Central memory CD8-positive, alpha-beta T cell (primary cell): ENCODE measurements around the gene AK5.
"Not testable (repeated sequence)": the region's sequence is repeated elsewhere in the genome, so short reads cannot be mapped to it uniquely, and the experiment has no call there.

Source experiments
- ATAC-seq: fragments of 150-1000 bp; cut with Tn5 transposase; replicated peaks from 2 replicates; pipeline ENCODE4 v1.10.0; 2022; ENCODE audit warnings: mild to moderate bottlenecking, moderate FRiP score, moderate number of reproducible peaks; ENCODE audit not compliant: poor library complexity, severe bottlenecking; ENCODE audit errors: extremely low read depth
- DNase-seq, 2 donors: peaks; one replicate each; pipeline ENCODE4 v3.0.0; 2021; ENCODE audit warnings: low spot score in 2 of 2
- H3K27ac Mint-ChIP-seq: one replicate; pipeline ENCODE4 v1.8.0; 2022; ENCODE audit warnings: low read depth, mild to moderate bottlenecking, moderate library complexity, mixed read lengths
- H3K27me3 Mint-ChIP-seq: one replicate; pipeline ENCODE4 v1.8.0; 2022; ENCODE audit warnings: mixed read lengths
- H3K36me3 Mint-ChIP-seq: one replicate; pipeline ENCODE4 v1.8.0; 2022; ENCODE audit warnings: mild to moderate bottlenecking, moderate library complexity, mixed read lengths; ENCODE audit not compliant: insufficient read depth
- H3K4me1 Mint-ChIP-seq: one replicate; pipeline ENCODE4 v1.8.0; 2022; ENCODE audit warnings: mixed read lengths
- H3K4me3 Mint-ChIP-seq: one replicate; pipeline ENCODE4 v1.8.0; 2022; ENCODE audit warnings: mild to moderate bottlenecking, moderate library complexity, mixed read lengths
- H3K9me3 Mint-ChIP-seq: one replicate; pipeline ENCODE4 v1.8.0; 2022; ENCODE audit warnings: mixed read lengths

Gene AK5

DNA sequence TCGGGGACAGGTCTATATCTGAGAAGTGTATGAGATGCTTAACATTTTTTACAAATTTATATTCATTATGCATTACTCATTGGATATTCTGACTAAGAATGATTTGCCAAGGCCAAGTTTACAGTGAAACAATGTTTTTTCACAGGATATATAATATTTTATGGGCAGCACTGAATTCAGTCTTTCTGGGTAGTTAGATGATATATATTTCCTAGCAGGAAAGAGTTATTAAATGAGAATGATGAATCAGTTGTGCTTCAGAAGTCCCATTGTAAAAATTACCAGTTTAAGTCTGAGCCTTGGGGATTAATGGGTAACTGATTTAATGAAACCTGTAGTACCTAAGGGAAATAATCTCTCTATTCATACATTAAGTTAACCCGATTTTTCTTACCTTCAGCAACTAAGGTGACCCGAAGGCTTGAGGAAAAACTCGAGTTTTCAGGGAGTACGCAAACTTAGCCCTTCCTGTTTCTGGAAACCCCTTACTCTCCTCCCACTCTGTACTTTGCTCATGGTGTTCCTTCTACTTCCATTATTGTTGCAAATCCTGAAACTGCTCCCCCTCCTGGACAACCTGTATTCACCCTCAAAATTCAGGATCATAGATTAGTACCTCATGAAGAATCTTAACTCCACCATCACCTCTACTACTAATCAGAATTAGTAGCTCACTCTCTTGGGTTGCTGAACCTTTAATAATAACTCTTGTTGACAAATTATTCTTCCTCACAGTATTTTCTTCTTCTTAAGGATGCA lies 135.1 kb downstream of the AK5 start:
- Mint-ChIP-seq H3K4me3 (no peak overlapping the region), H3K9me3 (no peaks in the 10 kb centered on the region), H3K36me3 (peaks cover 1% of the 10 kb centered on the region), H3K27ac (no peak overlapping the region), H3K27me3 (peaks cover 57% of the 10 kb centered on the region), H3K4me1 (peaks cover 28% of the 10 kb centered on the region)
- ATAC-seq (no peak), DNase-seq (no peak)

DNA sequence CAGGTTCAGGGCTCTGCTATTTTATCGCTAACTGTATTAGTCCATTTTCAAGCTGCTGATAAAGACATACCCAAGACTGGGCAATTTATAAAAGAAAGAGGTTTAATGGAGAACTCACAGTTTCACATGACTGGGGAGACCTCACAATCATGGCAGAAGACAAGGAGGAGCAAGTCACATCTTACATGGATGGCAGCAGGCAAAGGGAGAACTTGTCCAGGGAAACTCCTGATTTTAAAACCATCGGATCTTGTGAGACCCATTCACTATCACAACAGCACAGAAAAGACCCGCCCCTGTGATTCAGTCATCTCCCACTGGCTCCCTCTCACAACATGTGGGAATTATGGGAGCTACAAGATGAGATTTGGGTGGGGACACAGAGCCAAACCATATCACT lies 136.2 kb downstream of the AK5 start:
- ATAC-seq, H3K36me3 Mint-ChIP-seq, H3K9me3 Mint-ChIP-seq, DNase-seq, H3K27ac Mint-ChIP-seq, H3K4me3 Mint-ChIP-seq: not testable (repeated sequence)
- H3K27me3 Mint-ChIP-seq, result peaks cover 45% of the 10 kb centered on the region
- peaks cover 30% of the 10 kb centered on the region for H3K4me1 Mint-ChIP-seq

DNA sequence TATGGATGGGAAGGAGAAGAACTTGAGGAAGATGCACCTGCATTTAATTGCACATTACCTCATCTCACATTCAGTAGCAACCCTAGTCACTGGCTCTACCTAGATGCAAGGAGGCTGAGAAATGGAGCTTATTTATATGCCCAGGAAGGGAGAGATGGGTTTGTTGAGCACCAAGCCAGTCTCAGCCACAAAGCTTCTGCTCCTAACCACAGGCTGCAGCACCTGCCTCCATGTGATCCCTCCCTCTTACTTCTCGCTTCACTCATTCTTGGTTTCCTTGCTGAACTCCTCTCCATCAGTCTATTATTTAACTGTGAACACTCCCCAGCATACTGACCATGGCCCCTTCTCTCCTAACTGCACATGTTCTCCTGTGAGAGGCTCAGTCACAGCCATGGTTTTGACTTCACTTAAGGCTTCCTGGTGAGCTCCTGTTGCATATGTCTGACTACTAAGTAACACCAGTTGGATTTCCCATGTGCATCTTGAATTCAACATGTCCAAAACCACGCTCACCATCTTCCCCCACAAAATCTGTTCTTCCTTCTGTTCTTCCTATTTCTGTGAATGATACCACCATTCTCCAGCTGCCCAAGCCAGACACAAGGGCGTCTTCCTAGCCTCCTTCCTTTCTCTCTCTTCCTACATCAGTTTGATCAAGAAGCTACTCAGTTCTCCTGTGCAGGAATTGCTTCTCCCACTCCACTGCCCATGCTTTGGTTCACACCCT lies 139.8 kb downstream of the AK5 start:
- DNase-seq (no peak), ATAC-seq (peak; percentile 82)
- no peak overlapping the region for H3K27ac Mint-ChIP-seq
- H3K27me3 Mint-ChIP-seq, result peaks cover 17% of the 10 kb centered on the region
- peaks cover 6% of the 10 kb centered on the region for H3K9me3 Mint-ChIP-seq
- H3K4me1 Mint-ChIP-seq, result peaks cover 20% of the 10 kb centered on the region
- H3K4me3 Mint-ChIP-seq, result peak overlapping the region; percentile 17
- no peaks in the 10 kb centered on the region for H3K36me3 Mint-ChIP-seq

DNA sequence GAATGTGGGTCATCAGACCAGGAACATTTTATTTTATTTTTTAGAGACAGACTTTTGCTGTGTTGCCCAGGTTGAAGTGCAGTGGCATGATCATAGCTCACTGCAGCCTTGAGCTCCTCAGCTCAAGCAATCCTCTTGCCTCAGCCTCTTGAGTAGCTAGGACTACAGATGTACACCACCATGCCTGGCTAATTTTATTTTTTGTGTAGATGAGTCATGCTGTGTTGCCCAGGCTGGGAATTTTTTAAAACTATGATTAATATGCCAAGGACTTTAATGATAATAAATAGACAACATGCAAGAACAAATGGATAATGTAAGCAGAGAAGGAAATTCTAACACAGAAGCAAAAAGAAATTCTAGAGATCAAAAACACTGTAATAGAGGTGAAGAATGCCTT lies 142.4 kb downstream of the AK5 start:
- DNase-seq, result no peak
- H3K9me3 Mint-ChIP-seq, result peaks cover 6% of the 10 kb centered on the region
- H3K27me3 Mint-ChIP-seq, result no peaks in the 10 kb centered on the region
- H3K4me3 Mint-ChIP-seq, result no peak overlapping the region
- H3K36me3 Mint-ChIP-seq, result no peaks in the 10 kb centered on the region
- no peak overlapping the region for H3K27ac Mint-ChIP-seq
- no peak for ATAC-seq
- H3K4me1 Mint-ChIP-seq, result peaks cover 20% of the 10 kb centered on the region

DNA sequence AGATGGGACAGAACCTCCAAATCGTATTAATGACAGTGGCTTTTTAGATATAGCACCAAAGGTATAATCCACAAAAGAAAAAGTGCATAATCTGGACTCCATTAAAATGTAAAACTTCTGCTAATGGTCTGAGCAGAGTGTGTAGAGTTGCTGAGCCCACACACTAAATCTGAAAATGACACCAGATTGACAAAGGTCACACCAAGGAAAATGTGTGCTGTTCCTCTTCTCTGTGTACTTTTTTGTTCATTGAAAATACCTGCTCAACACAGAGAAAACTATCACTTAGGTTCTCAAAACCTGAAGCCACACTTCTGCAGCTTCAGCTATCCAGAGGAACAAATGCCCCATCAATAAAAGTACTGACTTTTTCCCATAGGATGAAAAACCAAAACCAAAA lies 146.2 kb downstream of the AK5 start:
- DNase-seq (no peak), ATAC-seq (no peak)
- no peak overlapping the region for H3K27ac Mint-ChIP-seq
- peaks cover 6% of the 10 kb centered on the region for H3K9me3 Mint-ChIP-seq
- H3K27me3 Mint-ChIP-seq, result no peaks in the 10 kb centered on the region
- H3K4me1 Mint-ChIP-seq, result no peaks in the 10 kb centered on the region
- no peaks in the 10 kb centered on the region for H3K36me3 Mint-ChIP-seq
- no peak overlapping the region for H3K4me3 Mint-ChIP-seq

DNA sequence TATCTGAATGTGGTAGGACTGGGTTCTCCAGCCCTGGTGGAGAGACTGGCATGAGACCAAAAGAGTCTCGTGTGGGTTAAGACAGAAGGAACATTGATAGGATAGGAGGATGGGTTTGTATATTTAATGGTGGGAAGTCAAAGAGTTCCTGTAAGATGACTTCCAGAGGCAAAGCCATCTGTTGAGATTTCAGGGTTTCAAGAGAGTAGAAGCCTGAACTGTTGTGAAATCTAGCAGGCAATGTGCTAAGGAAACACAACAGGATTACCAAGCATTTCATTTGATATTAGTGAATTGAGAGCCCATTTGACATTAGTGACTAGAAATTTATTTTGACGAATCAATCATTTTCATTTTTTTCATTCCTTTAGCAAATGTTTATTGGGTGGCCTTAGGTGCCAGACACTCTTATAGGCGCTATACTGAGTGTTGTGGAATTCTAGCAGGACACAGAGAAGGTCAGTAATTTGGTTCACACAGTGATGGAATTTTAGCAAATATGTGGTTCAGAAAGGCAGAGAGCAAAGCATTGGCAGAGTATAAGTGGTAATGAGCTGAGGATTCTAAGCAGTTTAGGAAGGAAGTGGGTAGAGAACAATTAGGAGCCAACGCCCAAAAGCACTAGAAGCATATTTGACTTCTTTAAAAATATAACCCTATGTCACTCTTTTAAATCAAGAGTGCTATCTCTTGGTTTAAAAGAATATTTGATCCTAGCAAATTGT lies 149.3 kb downstream of the AK5 start:
- DNase-seq (no peak), ATAC-seq (peak; percentile 87)
- Mint-ChIP-seq H3K4me3 (no peak overlapping the region), H3K27me3 (no peaks in the 10 kb centered on the region), H3K9me3 (no peaks in the 10 kb centered on the region), H3K4me1 (peaks cover 7% of the 10 kb centered on the region), H3K36me3 (no peaks in the 10 kb centered on the region), H3K27ac (no peak overlapping the region)

DNA sequence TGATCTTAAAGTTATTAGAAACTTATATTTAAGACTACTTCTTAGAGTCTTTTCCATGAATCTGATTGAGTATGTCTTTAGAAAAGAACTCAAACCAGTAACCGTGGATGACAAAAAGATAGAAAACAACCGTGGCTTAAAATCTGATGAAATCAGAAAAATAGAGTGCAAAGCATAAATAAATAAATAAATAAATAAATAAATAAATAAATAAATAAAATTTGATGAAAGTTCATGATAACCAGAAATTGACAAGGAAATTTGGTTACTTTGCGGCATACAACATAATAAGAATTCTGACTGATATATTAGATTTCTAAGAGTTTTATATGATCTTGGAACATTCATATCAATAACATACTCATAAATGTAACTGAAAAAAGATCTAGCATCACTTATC lies 152.1 kb downstream of the AK5 start:
- H3K27ac Mint-ChIP-seq, result no peak overlapping the region
- no peaks in the 10 kb centered on the region for H3K36me3 Mint-ChIP-seq
- DNase-seq (no peak), ATAC-seq (no peak)
- peaks cover 11% of the 10 kb centered on the region for H3K27me3 Mint-ChIP-seq
- H3K9me3 Mint-ChIP-seq, result no peaks in the 10 kb centered on the region
- peaks cover 18% of the 10 kb centered on the region for H3K4me1 Mint-ChIP-seq
- no peak overlapping the region for H3K4me3 Mint-ChIP-seq

DNA sequence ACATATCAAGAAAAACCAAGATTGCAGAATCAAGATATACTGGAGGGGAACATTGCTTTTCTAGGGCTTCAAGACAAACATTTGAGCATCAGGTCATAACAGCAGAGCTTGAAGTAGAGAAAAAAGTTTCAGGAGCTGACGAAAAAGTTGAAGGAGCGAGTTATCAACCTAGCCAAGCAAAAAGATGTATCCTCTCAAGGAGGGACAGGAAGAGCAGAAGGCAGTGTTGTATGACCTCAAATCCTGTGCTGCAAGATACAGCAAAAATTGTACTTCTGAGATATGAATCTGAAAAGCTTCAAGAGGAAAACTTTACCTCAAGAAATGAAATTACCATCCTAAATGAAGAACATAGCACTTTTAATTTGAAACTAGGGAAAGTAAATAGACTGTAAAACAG lies 153.1 kb downstream of the AK5 start:
- Mint-ChIP-seq H3K36me3 (no peaks in the 10 kb centered on the region), H3K27me3 (peaks cover 11% of the 10 kb centered on the region), H3K9me3 (peaks cover 8% of the 10 kb centered on the region), H3K4me3 (no peak overlapping the region), H3K27ac (no peak overlapping the region), H3K4me1 (peaks cover 18% of the 10 kb centered on the region)
- ATAC-seq (no peak), DNase-seq (no peak)

DNA sequence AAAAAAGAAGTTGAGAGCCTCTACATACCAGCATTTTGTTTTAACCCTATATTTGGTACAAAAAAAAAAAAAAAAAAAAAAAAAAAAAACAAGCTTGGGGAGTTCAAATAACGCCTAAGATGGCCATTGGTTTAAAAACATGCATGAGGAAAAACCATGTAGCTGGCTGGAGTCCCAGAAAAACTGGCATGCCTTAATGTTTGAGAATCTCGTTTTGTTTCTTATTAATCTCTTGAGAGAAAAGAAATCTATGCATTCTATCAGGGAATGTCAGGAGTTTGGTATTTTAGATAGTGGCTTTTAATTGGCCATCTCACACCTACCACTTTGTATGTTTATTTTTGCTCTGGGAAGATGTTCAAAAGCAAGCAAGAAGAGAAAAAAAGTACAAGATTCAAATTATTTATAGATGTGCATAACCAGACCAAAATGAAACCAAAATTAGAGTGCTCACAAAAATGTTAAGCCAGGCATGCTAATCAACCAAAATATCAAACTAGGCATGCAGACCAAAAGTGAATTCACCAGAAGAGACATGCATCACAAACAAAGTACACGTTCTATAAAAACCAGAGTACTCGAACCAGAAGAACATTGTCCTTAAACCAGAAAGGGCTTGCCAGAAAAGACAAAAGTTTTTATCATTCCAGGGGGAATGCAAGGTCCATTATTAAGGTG lies 156.6 kb downstream of the AK5 start:
- H3K4me3 Mint-ChIP-seq, result no peak overlapping the region

DNA sequence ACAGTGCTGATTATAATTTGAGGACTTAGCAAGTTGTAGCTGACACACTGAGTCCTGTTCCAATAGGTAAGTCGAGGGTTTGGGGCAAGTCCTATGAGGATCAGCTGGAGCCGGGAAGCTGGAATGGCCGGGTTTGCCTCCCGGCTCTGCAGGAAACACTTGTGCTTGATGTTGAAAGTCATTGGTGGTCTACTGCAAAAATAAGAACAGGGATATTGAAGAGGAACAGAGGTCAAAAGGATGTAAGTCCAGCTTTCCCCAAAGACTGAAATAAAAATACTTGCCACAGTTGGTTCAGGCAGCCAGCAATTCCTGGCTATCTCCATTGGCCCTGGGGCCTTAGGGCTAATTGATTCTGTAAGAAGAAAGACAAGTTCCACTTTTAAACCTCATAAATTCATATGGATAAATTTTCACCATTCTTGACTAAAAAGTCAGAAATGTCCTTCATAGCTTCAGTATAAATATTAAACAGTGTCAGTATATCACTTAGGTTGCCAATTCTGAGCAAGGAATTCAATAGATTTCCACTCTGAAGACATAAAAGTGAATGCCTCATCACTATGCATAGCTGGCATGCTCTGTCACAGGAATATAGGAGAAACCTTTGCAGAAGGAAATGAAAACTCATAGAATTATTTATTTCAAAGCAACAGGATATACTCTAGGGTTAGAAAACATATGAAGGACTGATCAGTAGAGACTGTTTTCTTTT lies 165.2 kb downstream of the AK5 start:
- H3K27me3 Mint-ChIP-seq, result peaks cover 52% of the 10 kb centered on the region
- DNase-seq, result no peak
- no peak overlapping the region for H3K4me3 Mint-ChIP-seq
- H3K9me3 Mint-ChIP-seq, result no peaks in the 10 kb centered on the region
- no peak overlapping the region for H3K27ac Mint-ChIP-seq
- ATAC-seq, result no peak
- H3K4me1 Mint-ChIP-seq, result no peaks in the 10 kb centered on the region
- H3K36me3 Mint-ChIP-seq, result no peaks in the 10 kb centered on the region

More for the DNA sequence above, 156.6 kb downstream of the AK5 start:
- DNase-seq (no peak), ATAC-seq (no peak)
- Mint-ChIP-seq H3K27me3 (peaks cover 21% of the 10 kb centered on the region), H3K9me3 (peaks cover 17% of the 10 kb centered on the region), H3K27ac (no peak overlapping the region), H3K4me1 (peaks cover 18% of the 10 kb centered on the region), H3K36me3 (no peaks in the 10 kb centered on the region)

DNA sequence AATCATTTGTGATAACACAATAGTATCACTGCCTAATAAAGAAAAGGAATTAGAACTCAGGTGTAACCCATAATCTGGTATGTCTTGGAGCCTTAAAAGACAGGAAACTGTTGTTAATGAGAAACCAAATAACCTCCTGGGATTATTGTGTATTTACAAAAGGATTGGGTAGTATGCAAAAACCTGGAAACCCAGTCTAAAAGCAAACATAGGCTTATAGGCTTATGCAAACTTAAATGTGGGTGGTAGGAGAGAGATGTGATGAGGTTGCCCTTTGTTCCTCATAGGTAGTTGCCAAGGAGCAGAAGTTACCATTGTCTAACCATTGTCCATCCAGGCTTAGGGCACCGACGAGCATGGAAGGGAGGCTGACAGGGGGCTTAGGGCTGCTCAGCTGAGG lies 165.8 kb downstream of the AK5 start:
- Mint-ChIP-seq H3K9me3 (no peaks in the 10 kb centered on the region), H3K4me3 (no peak overlapping the region), H3K4me1 (no peaks in the 10 kb centered on the region), H3K27me3 (peaks cover 58% of the 10 kb centered on the region), H3K27ac (no peak overlapping the region), H3K36me3 (no peaks in the 10 kb centered on the region)
- DNase-seq (no peak), ATAC-seq (no peak)

DNA sequence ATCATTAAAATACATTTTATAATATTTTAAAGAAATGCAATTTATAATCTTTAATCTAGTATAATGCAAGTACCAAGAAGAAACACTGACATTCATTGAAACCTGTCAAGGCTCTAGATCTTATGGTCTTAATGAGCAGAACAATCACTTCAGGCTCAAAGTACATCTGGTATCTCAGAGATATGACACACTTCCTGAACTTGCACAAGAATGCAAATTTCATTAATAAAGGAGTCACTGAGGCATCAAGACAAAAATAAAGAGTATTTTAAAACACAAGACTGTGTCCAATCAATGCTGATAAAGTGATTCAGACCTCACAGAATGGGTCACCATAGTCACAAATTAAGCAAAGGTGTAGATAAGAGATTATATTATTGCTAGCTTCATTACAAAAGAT lies 178.1 kb downstream of the AK5 start:
- Mint-ChIP-seq H3K4me1 (no peaks in the 10 kb centered on the region), H3K27me3 (peaks cover 10% of the 10 kb centered on the region), H3K36me3 (no peaks in the 10 kb centered on the region), H3K4me3 (no peak overlapping the region), H3K27ac (no peak overlapping the region), H3K9me3 (no peaks in the 10 kb centered on the region)
- DNase-seq (no peak), ATAC-seq (no peak)
